Bronchial epithelial cell (primary cell): ENCODE measurements around the gene TRIM13. TPM values are rescaled to one million over a fixed set of nuclear protein-coding genes. Genes with fewer than 3 reads are reported as not detected.
"Not testable (repeated sequence)": the region's sequence is repeated elsewhere in the genome, so short reads cannot be mapped to it uniquely, and the experiment has no call there.

Experiments used
- DNase-seq: peaks from one replicate; pipeline ENCODE4 v3.0.0-alpha.2; 2010; ENCODE audit warnings: low read depth
- FAIRE-seq: peaks from 2 replicates; lab custom pipeline; 2011; peaks lifted over from hg19 to GRCh38; lab: Jason Lieb, UNC
- H3K27me3 ChIP-seq: 2 replicates; pipeline ENCODE4 v1.5.1; 2011; ENCODE audit warnings: low read length; ENCODE audit not compliant: control insufficient read depth, insufficient read depth
- H3K36me3 ChIP-seq: 2 replicates; pipeline ENCODE4 v1.5.1; 2011; ENCODE audit warnings: low read length; ENCODE audit not compliant: control insufficient read depth, insufficient read depth
- H3K4me3 ChIP-seq: 2 replicates; pipeline ENCODE4 v1.5.1; 2011; ENCODE audit warnings: mild to moderate bottlenecking, low read depth, low read length, control low read depth
- total RNA-seq: library from RNA; depleted of rRNA; stranded (reverse); fragments of >200 nt; gene quantifications from 2 replicates; pipeline ENCODE4 v1.2.1, GENCODE V29; 2014
- TF ChIP-seq, protein P1 (sequence below): IDR thresholded peaks from 2 replicates; pipeline ENCODE4 v1.5.1; 2011; ENCODE audit warnings: mild to moderate bottlenecking, moderate library complexity, low read length, control low read depth, inconsistent platforms; ENCODE audit not compliant: insufficient read depth, severe bottlenecking

TRIM13 gene
- total RNA-seq, 1 donor from 2014 or later = 19.0 TPM

DNA sequence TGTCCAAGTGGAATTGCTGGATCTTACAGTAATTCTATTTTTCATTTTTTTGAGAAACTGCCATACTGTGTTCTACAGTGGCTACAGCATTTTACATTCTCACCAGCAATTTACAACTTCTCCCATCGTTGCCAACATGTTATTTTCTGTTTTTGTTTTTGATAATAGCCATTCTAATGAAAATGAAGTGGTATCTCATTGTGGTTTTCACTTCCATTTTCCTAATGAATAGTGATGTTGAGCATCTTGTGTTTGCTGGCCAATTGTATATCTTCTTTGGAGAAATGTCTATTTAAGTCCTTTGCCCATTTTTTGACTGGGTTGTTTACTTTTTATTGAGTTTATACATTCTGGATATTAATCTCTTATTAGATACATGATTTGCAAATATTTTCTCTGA, 57.0 kb downstream of the TRIM13 start:
- H3K27me3 ChIP-seq = no peaks in the 10 kb centered on the region
- H3K36me3 ChIP-seq = no peaks in the 10 kb centered on the region
- TF ChIP-seq, protein P1, sequence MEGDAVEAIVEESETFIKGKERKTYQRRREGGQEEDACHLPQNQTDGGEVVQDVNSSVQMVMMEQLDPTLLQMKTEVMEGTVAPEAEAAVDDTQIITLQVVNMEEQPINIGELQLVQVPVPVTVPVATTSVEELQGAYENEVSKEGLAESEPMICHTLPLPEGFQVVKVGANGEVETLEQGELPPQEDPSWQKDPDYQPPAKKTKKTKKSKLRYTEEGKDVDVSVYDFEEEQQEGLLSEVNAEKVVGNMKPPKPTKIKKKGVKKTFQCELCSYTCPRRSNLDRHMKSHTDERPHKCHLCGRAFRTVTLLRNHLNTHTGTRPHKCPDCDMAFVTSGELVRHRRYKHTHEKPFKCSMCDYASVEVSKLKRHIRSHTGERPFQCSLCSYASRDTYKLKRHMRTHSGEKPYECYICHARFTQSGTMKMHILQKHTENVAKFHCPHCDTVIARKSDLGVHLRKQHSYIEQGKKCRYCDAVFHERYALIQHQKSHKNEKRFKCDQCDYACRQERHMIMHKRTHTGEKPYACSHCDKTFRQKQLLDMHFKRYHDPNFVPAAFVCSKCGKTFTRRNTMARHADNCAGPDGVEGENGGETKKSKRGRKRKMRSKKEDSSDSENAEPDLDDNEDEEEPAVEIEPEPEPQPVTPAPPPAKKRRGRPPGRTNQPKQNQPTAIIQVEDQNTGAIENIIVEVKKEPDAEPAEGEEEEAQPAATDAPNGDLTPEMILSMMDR = no peak
- no peak overlapping the region for H3K4me3 ChIP-seq
- FAIRE-seq (no peak), DNase-seq (no peak)

DNA sequence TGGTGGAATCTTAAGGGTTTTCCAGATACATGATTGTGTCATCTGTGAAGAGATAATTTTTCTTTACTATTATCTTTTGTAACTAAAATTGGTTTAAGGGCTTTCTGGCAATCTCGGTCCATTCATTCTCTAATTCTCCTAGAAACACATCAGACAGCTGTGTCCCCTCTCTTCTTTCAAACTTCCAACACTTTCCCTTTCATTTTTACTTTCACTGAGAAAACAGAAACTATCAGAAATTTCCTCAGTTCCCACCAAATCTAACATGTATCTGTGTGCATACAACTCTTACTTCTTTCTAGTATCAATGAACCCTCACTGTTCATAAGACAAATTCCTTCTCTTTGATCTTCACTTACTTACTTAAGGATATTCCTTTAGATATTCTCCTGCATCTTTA, 58.6 kb downstream of the TRIM13 start:
- FAIRE-seq = no peak

DNA sequence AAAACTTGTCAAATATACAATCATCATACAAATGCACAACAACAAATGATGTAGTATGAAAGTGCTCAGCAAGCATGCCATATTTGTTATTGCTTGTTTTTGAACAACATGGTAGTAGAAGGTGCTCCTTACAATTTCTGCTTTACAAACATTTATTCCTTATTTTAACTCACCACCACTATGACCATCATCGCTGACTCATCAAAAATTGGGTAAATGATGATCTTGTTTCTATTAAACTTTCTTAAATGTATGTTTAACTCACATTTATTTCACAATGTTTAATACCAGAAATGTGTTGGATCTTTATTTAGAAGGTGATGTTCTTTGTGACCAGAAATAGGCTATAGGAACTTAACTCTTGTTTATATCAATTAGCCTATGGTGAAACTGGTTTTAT, 63.9 kb downstream of the TRIM13 start:
- TF ChIP-seq, protein P1 = no peak
- FAIRE-seq = no peak
- DNase-seq = no peak
- Histone ChIP-seq H3K36me3 (no peaks in the 10 kb centered on the region), H3K27me3 (no peaks in the 10 kb centered on the region), H3K4me3 (no peak overlapping the region)

More for the DNA sequence above, 58.6 kb downstream of the TRIM13 start:
- TF ChIP-seq, protein P1 = no peak
- Histone ChIP-seq H3K4me3 (no peak overlapping the region), H3K27me3 (no peaks in the 10 kb centered on the region), H3K36me3 (no peaks in the 10 kb centered on the region)
- no peak for DNase-seq

DNA sequence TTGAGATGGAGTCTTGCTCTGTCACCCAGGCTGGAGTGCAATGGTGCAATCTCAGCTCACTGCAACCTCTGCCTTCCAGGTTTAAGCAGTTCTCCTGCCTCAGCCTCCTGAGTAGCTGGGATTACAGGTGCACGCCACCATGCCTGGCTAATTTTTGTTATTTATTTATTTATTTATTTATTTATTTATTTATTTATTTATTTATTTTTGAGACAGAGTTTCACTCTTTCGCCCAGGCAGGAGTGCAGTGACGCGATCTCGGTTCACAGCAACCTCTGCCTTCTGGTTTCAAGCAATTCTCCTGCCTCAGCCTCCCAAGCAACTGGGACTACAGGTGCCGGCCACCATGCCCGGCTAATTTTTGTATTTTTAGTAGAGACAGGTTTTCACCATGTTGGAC, 65.5 kb downstream of the TRIM13 start:
- H3K27me3 ChIP-seq, FAIRE-seq, H3K4me3 ChIP-seq, H3K36me3 ChIP-seq, DNase-seq: not testable (repeated sequence)

- DNase-seq (no peak), FAIRE-seq (no peak)
- H3K4me3 ChIP-seq = no peak overlapping the region
- H3K27me3 ChIP-seq = no peaks in the 10 kb centered on the region
- H3K36me3 ChIP-seq = no peaks in the 10 kb centered on the region
- TF ChIP-seq, protein P1 = no peak
These were observed 68.9 kb downstream of the TRIM13 start for GRCh38 chr13:50065712-50066111.

Other genes with a start within 250 kb of the TRIM13 start
- gene KPNA3, start 204.4 kb upstream of the TRIM13 start, total RNA-seq = 25.9 and 26.9 TPM in 2 replicates
- gene SPRYD7, start 60.7 kb upstream of the TRIM13 start, total RNA-seq = 5.0 and 7.4 TPM in 2 replicates
- gene KCNRG, start 18.4 kb downstream of the TRIM13 start, total RNA-seq = 4.2 and 4.5 TPM in 2 replicates